ENCODE data around the gene ANKDD1B.

GRCh38 chr5:75626959-75627358 is 15.7 kb downstream of the ANKDD1B start:
- no peak for TF ChIP-seq POLR2A (IDR thresholded peaks at IDR 0.05; ENCODE audit: control extremely low read depth in 1 of 2, low read depth in 2 of 2, low read length in 2 of 2)
- TF ChIP-seq TEAD4 (IDR thresholded peaks at IDR 0.05; ENCODE audit: low read depth, low read length): no peak
- TF ChIP-seq EP300 (IDR thresholded peaks at IDR 0.05; ENCODE audit: borderline replicate concordance in 1 of 2, low read depth in 2 of 2, low read length in 2 of 2): no peak

Data from H1 (cell line).